Mucosa of gallbladder (tissue), 1 donor: ENCODE data around the gene KDM5B. TPM values are rescaled to one million over a fixed set of nuclear protein-coding genes. Genes with fewer than 3 reads are reported as not detected.
"Not testable (repeated sequence)": the region's sequence is repeated elsewhere in the genome, so short reads cannot be mapped to it uniquely, and the experiment has no call there.

ENCODE experiments used
- DNase-seq: peaks from one replicate; pipeline ENCODE4 v3.0.0-alpha.2; 2020; ENCODE audit warnings: low spot score
- total RNA-seq: library from RNA; stranded (reverse); gene quantifications from one replicate; pipeline ENCODE4 v1.2.1, GENCODE V29; 2021
- donor health status: DM: no; HTN: no; CAD: no.

Gene KDM5B
- 75.0 TPM for total RNA-seq

GRCh38 chr1:202807926-202808757 is at the start of gene KDM5B:
TSS of gene KDM5B (minus strand) at chr1:202808421. CDS start at chr1:202808305, 116 bp downstream.
- DNase-seq, result peak; percentile 71

- no peak for DNase-seq
These were observed 49.0 kb upstream of the KDM5B start for GRCh38 chr1:202857136-202857610.

- DNase-seq, result no peak
These were observed 47.8 kb upstream of the KDM5B start for GRCh38 chr1:202856014-202856413.

- no peak for DNase-seq
These were observed 46.6 kb upstream of the KDM5B start for GRCh38 chr1:202854787-202855186.

GRCh38 chr1:202852163-202852904 is 44.1 kb upstream of the KDM5B start:
- DNase-seq, result peak; percentile 19

GRCh38 chr1:202850593-202851362 is 42.6 kb upstream of the KDM5B start:
- peak; percentile 46 for DNase-seq

GRCh38 chr1:202848191-202848542 is 39.9 kb upstream of the KDM5B start:
- no peak for DNase-seq

- DNase-seq, result no peak
These were observed 36.7 kb upstream of the KDM5B start for GRCh38 chr1:202844935-202845334.

GRCh38 chr1:202844259-202844658 is 36.0 kb upstream of the KDM5B start:
- no peak for DNase-seq

- no peak for DNase-seq
These were observed 34.9 kb upstream of the KDM5B start for GRCh38 chr1:202843081-202843480.

- no peak for DNase-seq
These were observed 29.6 kb upstream of the KDM5B start for GRCh38 chr1:202837746-202838262.

GRCh38 chr1:202836623-202837403 is 28.6 kb upstream of the KDM5B start:
- DNase-seq, result no peak

- no peak for DNase-seq
These were observed 27.4 kb upstream of the KDM5B start for GRCh38 chr1:202835548-202836072.

GRCh38 chr1:202834771-202835547 is 26.7 kb upstream of the KDM5B start:
- DNase-seq, result no peak

- DNase-seq, result no peak
These were observed 23.7 kb upstream of the KDM5B start for GRCh38 chr1:202831906-202832305.

- DNase-seq, result not testable (repeated sequence)
These were observed 21.0 kb upstream of the KDM5B start for GRCh38 chr1:202829223-202829622.

- DNase-seq, result no peak
These were observed 17.5 kb upstream of the KDM5B start for GRCh38 chr1:202825748-202826147.

- DNase-seq, result no peak
These were observed 13.2 kb upstream of the KDM5B start for GRCh38 chr1:202821467-202821866.

GRCh38 chr1:202818819-202819218 is 10.6 kb upstream of the KDM5B start:
- no peak for DNase-seq

GRCh38 chr1:202815120-202815519 is 6.9 kb upstream of the KDM5B start:
- DNase-seq, result no peak
